Lower lobe of right lung (tissue), 2 donors: Measurements from ENCODE around the gene LIPI. TPM values are rescaled to one million over a fixed set of nuclear protein-coding genes. Genes with fewer than 3 reads are reported as not detected.
"Not testable (repeated sequence)": the region's sequence is repeated elsewhere in the genome, so short reads cannot be mapped to it uniquely, and the experiment has no call there.

Source experiments
- ATAC-seq, 2 donors: fragments of 200-7000 bp; cut with Tn5 transposase; one replicate each; pipeline ENCODE4 v1.9.1; 2020 to 2022; ENCODE audit warnings: mild to moderate bottlenecking in 2 of 2, moderate library complexity in 2 of 2
- DNase-seq: peaks from one replicate; pipeline ENCODE4 v3.0.0-alpha.2; 2020
- H3K27ac ChIP-seq: fragments of 200-600 bp; one replicate; pipeline ENCODE4 v1.8.0; 2022
- H3K27me3 ChIP-seq: fragments of 200-600 bp; one replicate; pipeline ENCODE4 v1.8.0; 2022; ENCODE audit warnings: low read depth
- H3K36me3 ChIP-seq: fragments of 200-600 bp; one replicate; pipeline ENCODE4 v1.8.0; 2022; ENCODE audit warnings: mild to moderate bottlenecking
- H3K4me1 ChIP-seq: fragments of 200-600 bp; one replicate; pipeline ENCODE4 v1.8.0; 2022
- H3K4me3 ChIP-seq: fragments of 200-600 bp; one replicate; pipeline ENCODE4 v1.8.0; 2022; ENCODE audit warnings: mild to moderate bottlenecking
- H3K9me3 ChIP-seq: fragments of 200-600 bp; one replicate; pipeline ENCODE4 v1.8.0; 2022
- intact Hi-C: fragments of 100-400 bp; cut with DNase I; formaldehyde crosslinking; loops from one replicate; pipeline ENCODE4 v1.11.0; 2022
- total RNA-seq: library from RNA; stranded (reverse); fragmentation: NEBNext Ultra II Directional; extraction: Animal tissue kit (Norgen Biotek cat#: 25700); gene quantifications from one replicate; pipeline ENCODE4 v1.2.1, GENCODE V29; 2021
- TF ChIP-seq, protein P1 (sequence below): fragments of 200-600 bp; IDR thresholded peaks from one replicate; pipeline ENCODE4 v1.8.0; 2022; ENCODE audit warnings: antibody characterized with exemption, mild to moderate bottlenecking
- donor health status: DM: no; HTN: yes; CAD: no; lungs with severe emphysema.

LIPI gene
- total RNA-seq, 1 donor from 2014 or later, result not detected

- no peaks in the 10 kb centered on the region for H3K36me3 ChIP-seq
- no peaks in the 10 kb centered on the region for H3K27me3 ChIP-seq
- H3K9me3 ChIP-seq, result no peaks in the 10 kb centered on the region
- H3K4me1 ChIP-seq, result no peaks in the 10 kb centered on the region
- DNase-seq (no peak), ATAC-seq (no peak)
- no peak overlapping the region for H3K4me3 ChIP-seq
- H3K27ac ChIP-seq, result no peak overlapping the region
- TF ChIP-seq, protein P1, sequence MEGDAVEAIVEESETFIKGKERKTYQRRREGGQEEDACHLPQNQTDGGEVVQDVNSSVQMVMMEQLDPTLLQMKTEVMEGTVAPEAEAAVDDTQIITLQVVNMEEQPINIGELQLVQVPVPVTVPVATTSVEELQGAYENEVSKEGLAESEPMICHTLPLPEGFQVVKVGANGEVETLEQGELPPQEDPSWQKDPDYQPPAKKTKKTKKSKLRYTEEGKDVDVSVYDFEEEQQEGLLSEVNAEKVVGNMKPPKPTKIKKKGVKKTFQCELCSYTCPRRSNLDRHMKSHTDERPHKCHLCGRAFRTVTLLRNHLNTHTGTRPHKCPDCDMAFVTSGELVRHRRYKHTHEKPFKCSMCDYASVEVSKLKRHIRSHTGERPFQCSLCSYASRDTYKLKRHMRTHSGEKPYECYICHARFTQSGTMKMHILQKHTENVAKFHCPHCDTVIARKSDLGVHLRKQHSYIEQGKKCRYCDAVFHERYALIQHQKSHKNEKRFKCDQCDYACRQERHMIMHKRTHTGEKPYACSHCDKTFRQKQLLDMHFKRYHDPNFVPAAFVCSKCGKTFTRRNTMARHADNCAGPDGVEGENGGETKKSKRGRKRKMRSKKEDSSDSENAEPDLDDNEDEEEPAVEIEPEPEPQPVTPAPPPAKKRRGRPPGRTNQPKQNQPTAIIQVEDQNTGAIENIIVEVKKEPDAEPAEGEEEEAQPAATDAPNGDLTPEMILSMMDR, result no peak
- intact Hi-C loops, result no loop called here
These were observed 4.5 kb downstream of the LIPI start for GRCh38 chr21:14206222-14206621.

GRCh38 chr21:14166463-14167223, 44.1 kb downstream of the LIPI start:
- H3K36me3 ChIP-seq, H3K27ac ChIP-seq, H3K4me3 ChIP-seq, H3K4me1 ChIP-seq, ATAC-seq, H3K27me3 ChIP-seq, intact Hi-C loops, DNase-seq, H3K9me3 ChIP-seq: not testable (repeated sequence)

DNA sequence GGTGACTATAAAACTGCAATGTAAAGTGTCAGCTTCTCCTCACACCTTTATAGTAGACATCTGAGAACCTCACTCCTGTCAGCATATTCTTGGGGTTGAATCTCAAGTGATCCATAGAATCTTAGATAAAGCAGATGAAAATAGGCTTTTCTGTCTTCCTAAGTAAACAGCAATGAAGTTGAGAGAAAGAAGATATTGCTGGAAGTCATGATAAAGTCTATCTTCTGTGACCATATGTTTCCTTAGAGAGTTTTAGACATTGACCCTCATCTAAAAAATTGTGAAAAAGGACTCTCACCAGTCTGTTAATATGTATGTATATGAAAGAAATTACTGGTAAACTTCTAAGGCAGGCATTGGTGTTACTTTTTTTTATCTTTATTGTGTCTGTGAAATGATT, 66.8 kb downstream of the LIPI start:
- TF ChIP-seq, protein P1, result no peak
- intact Hi-C loops, result no loop called here
- H3K9me3 ChIP-seq, result no peaks in the 10 kb centered on the region
- no peak overlapping the region for H3K4me3 ChIP-seq
- H3K36me3 ChIP-seq, result no peaks in the 10 kb centered on the region
- no peaks in the 10 kb centered on the region for H3K27me3 ChIP-seq
- no peak overlapping the region for H3K27ac ChIP-seq
- ATAC-seq, result no peak
- no peak for DNase-seq
- H3K4me1 ChIP-seq, result no peaks in the 10 kb centered on the region

GRCh38 chr21:14124266-14124665, 86.5 kb downstream of the LIPI start:
- DNase-seq (no peak), ATAC-seq (no peak)
- Histone ChIP-seq H3K4me1 (no peaks in the 10 kb centered on the region), H3K36me3 (no peaks in the 10 kb centered on the region), H3K27me3 (no peaks in the 10 kb centered on the region), H3K4me3 (no peak overlapping the region), H3K27ac (no peak overlapping the region), H3K9me3 (no peaks in the 10 kb centered on the region)
- TF ChIP-seq, protein P1, result no peak
- intact Hi-C loops, result no loop called here

DNA sequence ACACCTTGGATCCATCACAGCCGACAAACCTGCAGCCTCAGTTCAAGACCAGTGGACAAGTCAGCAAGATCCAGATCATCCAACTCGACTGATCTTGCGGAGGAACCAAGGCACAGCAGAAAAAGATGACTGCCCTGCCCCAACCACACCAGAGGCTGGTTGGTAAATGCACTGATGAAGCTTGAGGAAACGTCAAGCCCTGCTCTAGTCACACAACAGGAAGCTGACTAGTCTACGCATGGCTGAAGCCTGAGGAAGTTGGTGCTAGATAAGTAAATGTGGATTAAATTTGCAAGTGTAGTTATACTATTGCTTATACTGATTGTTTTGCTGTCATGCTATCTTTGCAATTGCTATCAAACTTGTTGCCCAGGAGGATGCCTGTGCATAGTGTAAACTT, 89.0 kb downstream of the LIPI start:
- no peak for DNase-seq
- Histone ChIP-seq H3K9me3 (no peaks in the 10 kb centered on the region), H3K36me3 (no peaks in the 10 kb centered on the region), H3K4me1 (no peaks in the 10 kb centered on the region), H3K27me3 (no peaks in the 10 kb centered on the region), H3K27ac (no peak overlapping the region), H3K4me3 (no peak overlapping the region)
- ATAC-seq, result no peak
- intact Hi-C loops, result no loop called here
- TF ChIP-seq, protein P1, result no peak

DNA sequence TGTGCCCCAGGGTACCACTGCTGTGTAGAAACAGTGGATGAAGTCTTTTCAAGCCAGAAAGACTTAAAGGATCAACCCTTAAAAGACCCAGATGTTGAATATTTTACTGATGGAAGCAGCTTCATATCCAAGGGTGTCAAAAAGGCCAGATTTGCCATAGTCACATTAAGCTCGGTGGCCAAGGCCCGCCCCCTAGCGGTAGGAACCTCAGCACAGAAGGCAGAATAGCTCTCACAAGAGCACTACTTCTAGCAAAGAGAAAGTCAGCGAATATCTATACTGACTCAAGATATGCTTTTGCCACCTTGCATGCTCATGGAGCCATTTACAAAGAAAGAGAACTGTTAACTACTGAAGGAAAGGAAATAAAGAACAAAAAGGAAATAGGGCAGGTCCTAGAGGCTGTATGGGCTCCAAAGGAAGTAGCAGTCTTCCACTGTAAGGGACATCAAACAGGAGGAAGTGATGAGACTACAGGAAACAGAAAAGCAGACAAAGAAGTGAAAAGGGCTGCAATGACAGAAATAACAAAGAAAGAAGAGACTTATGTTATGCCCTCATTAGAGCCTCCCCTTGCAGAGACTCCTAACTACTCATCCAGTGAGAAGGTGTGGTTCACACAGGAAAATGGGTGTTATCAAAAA, 90.5 kb downstream of the LIPI start:
- Histone ChIP-seq H3K27me3 (no peaks in the 10 kb centered on the region), H3K9me3 (no peaks in the 10 kb centered on the region), H3K4me3 (no peak overlapping the region), H3K4me1 (no peaks in the 10 kb centered on the region), H3K36me3 (no peaks in the 10 kb centered on the region), H3K27ac (no peak overlapping the region)
- intact Hi-C loops, result no loop called here
- TF ChIP-seq, protein P1, result peak; percentile 50
- DNase-seq (no peak), ATAC-seq (peak in 1 of 2 donors; percentile 75)
